DND-41 (cell line): Measurements from ENCODE around the gene REP15.

Source experiments
- EZH2 ChIP-seq: IDR thresholded peaks from 3 replicates; pipeline ENCODE4 v1.6.1; 2012; ENCODE audit warnings: borderline replicate concordance, low read depth, mild to moderate bottlenecking, moderate library complexity, low read length, inconsistent platforms; ENCODE audit not compliant: severe bottlenecking
- TF ChIP-seq, protein P1 (sequence below): IDR thresholded peaks from 2 replicates; pipeline ENCODE4 v1.5.1; 2012; ENCODE audit warnings: borderline replicate concordance, low read length, moderate library complexity, mild to moderate bottlenecking; ENCODE audit not compliant: poor library complexity, severe bottlenecking; ENCODE audit errors: extremely low read depth

DNA sequence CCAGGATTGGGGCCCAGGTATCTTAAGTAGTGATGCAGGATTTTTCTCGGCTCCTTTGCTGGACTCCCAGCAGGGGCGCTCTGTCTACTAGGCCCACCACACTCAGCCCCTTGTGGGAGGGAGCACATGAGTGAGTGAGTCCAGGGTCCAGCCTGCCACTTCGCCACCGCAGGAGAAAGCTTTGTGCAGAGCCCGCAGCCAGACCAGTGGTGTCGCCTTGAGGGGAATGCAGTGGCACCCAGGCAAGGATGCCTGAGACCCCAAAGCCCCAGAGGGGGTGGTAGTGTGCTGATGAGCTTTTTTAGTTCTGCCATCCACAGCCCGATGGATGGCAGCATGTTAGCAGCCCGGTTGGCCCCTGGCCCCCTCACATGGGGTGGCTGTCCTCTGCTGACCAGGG, 9.0 kb downstream of the REP15 start:
- TF ChIP-seq, protein P1, sequence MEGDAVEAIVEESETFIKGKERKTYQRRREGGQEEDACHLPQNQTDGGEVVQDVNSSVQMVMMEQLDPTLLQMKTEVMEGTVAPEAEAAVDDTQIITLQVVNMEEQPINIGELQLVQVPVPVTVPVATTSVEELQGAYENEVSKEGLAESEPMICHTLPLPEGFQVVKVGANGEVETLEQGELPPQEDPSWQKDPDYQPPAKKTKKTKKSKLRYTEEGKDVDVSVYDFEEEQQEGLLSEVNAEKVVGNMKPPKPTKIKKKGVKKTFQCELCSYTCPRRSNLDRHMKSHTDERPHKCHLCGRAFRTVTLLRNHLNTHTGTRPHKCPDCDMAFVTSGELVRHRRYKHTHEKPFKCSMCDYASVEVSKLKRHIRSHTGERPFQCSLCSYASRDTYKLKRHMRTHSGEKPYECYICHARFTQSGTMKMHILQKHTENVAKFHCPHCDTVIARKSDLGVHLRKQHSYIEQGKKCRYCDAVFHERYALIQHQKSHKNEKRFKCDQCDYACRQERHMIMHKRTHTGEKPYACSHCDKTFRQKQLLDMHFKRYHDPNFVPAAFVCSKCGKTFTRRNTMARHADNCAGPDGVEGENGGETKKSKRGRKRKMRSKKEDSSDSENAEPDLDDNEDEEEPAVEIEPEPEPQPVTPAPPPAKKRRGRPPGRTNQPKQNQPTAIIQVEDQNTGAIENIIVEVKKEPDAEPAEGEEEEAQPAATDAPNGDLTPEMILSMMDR, result no peak
- no peak for TF ChIP-seq EZH2
